Activated B cell treated with CpG ODN at 0.5 μM for 24 hours (primary cell): ENCODE measurements around the gene ADAMTS12. TPM values are rescaled to one million over a fixed set of nuclear protein-coding genes. Genes with fewer than 3 reads are reported as not detected.

Experiments
- ATAC-seq: fragments of 200-7000 bp; cut with Tn5 transposase; one replicate; pipeline ENCODE4 v1.10.0; 2021; ENCODE audit warnings: low read depth, mild to moderate bottlenecking, moderate library complexity
- CTCF ChIA-PET: fragments of 350-600 bp; sonication (Branson Sonifier 250); formaldehyde crosslinking; loops from one replicate; lab custom pipeline; 2021; ENCODE audit warnings: antibody characterized with exemption; lab: Charles Lee
- POLR2A ChIA-PET: fragments of 350-600 bp; sonication (Branson Sonifier 250); formaldehyde crosslinking; loops from one replicate; lab custom pipeline; 2021; ENCODE audit warnings: antibody characterized with exemption; lab: Charles Lee
- DNase-seq: peaks from one replicate; pipeline ENCODE4 v3.0.0; 2022
- H3K27ac Mint-ChIP-seq: one replicate; pipeline ENCODE4 v1.8.0; 2020; ENCODE audit warnings: mixed read lengths
- H3K27me3 Mint-ChIP-seq: one replicate; pipeline ENCODE4 v1.8.0; 2021; ENCODE audit warnings: mixed read lengths
- H3K36me3 Mint-ChIP-seq: one replicate; pipeline ENCODE4 v1.8.0; 2021; ENCODE audit warnings: low read depth, mixed read lengths
- H3K4me1 Mint-ChIP-seq: one replicate; pipeline ENCODE4 v1.8.0; 2021; ENCODE audit warnings: mixed read lengths
- H3K4me3 Mint-ChIP-seq: one replicate; pipeline ENCODE4 v1.8.0; 2020; ENCODE audit warnings: mild to moderate bottlenecking, mixed read lengths
- H3K9me3 Mint-ChIP-seq: one replicate; pipeline ENCODE4 v1.8.0; 2020; ENCODE audit warnings: mixed read lengths
- intact Hi-C: fragments of 100-400 bp; cut with micrococcal nuclease; formaldehyde crosslinking; loops from one replicate; pipeline ENCODE4 v1.15.1; 2024
- total RNA-seq: library from RNA; stranded (reverse); gene quantifications from 2 replicates; pipeline ENCODE4 v1.2.3, GENCODE V29; 2022
- TF ChIP-seq, protein P1 (sequence below): fragments of 200-600 bp; IDR thresholded peaks from one replicate; pipeline ENCODE4 v1.8.0; 2022; ENCODE audit warnings: antibody characterized with exemption, mild to moderate bottlenecking

ADAMTS12 gene
- total RNA-seq, 1 donor from 2014 or later, result not detected

DNA sequence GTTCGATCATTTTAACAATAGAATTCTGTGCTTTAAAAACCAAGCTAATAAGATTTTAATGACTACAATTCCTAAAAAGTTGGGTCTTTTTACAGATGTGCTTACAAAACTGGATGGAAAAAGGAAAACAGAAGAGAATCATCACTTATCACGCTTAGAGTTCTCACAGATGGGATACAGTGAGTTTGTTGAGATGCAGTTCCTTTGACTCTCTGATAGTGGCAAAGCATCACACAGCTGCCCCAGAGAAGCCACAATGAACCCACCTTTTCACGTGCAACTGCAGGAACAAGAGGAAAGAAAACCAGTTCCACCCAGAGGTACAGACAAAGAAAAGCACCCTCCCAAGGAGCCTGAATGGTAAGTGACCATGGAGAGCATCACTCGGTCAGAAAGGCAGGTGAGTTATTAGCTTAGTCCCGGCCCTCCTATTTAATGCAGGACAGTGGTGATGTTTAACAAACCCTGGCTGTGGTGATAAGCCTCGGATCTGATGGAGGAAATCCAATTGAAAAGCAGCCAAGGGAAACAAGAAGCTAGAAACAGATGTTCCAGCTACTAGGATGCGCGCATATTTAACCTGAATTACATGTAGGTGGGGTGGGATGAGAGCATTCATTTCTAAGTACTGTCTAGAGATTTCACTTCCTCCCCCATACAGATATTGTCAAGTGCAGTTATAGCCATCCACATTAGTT lies 283.3 kb downstream of the ADAMTS12 start:
- no peak overlapping the region for H3K27ac Mint-ChIP-seq
- POLR2A ChIA-PET, result no interaction called here
- intact Hi-C loops, result no loop called here
- H3K27me3 Mint-ChIP-seq, result peaks cover 2% of the 10 kb centered on the region
- no peak for ATAC-seq
- no peak for DNase-seq
- H3K4me1 Mint-ChIP-seq, result no peaks in the 10 kb centered on the region
- H3K36me3 Mint-ChIP-seq, result no peaks in the 10 kb centered on the region
- H3K9me3 Mint-ChIP-seq, result no peaks in the 10 kb centered on the region
- no peak overlapping the region for H3K4me3 Mint-ChIP-seq
- TF ChIP-seq, protein P1, sequence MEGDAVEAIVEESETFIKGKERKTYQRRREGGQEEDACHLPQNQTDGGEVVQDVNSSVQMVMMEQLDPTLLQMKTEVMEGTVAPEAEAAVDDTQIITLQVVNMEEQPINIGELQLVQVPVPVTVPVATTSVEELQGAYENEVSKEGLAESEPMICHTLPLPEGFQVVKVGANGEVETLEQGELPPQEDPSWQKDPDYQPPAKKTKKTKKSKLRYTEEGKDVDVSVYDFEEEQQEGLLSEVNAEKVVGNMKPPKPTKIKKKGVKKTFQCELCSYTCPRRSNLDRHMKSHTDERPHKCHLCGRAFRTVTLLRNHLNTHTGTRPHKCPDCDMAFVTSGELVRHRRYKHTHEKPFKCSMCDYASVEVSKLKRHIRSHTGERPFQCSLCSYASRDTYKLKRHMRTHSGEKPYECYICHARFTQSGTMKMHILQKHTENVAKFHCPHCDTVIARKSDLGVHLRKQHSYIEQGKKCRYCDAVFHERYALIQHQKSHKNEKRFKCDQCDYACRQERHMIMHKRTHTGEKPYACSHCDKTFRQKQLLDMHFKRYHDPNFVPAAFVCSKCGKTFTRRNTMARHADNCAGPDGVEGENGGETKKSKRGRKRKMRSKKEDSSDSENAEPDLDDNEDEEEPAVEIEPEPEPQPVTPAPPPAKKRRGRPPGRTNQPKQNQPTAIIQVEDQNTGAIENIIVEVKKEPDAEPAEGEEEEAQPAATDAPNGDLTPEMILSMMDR, result no peak
- CTCF ChIA-PET, result no interaction called here

DNA sequence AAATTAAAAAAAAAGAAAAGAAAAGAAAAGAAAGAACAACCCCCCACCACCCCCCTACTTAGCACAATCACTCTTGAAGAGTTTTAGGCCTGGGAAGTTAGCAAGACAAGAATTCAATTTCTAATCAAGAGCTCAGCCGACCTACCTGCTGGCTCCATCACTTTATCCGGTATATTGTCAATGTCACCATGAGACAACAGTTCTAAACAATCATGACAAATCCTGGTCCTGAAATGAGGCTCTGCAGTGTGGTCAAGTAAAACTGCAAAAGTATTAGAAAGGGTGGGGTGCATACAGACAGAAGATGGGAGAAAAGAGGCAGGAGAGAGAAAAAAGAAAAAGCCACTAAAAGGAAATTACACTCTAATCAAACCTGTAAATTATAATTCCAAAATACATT lies 287.3 kb downstream of the ADAMTS12 start:
- Mint-ChIP-seq H3K9me3 (no peaks in the 10 kb centered on the region), H3K36me3 (no peaks in the 10 kb centered on the region), H3K27ac (no peak overlapping the region), H3K4me3 (no peak overlapping the region), H3K27me3 (peaks cover 2% of the 10 kb centered on the region), H3K4me1 (no peaks in the 10 kb centered on the region)
- ATAC-seq, result no peak
- TF ChIP-seq, protein P1, result no peak
- no peak for DNase-seq
- ChIA-PET CTCF (no interaction called here), POLR2A (no interaction called here)
- intact Hi-C loops, result no loop called here

DNA sequence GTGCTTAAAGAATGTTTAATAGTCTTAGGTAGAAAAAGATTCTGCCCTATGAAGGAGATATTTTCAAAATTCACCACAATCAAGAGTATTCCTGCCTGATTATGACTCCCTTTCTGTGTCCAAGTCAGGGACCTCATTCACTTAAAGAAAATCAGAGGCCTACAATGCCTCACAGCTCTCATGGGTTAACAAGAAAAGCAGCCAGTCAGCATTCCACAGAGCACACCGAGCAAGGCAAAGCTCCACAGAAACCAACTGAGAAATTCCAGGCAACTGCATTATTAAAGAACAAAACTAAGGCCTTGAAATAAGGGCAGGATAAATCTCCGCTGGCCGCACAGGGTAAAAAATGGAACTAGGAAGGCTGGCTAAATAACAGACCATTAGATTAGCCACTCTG lies 289.9 kb downstream of the ADAMTS12 start:
- no peak for DNase-seq

DNA sequence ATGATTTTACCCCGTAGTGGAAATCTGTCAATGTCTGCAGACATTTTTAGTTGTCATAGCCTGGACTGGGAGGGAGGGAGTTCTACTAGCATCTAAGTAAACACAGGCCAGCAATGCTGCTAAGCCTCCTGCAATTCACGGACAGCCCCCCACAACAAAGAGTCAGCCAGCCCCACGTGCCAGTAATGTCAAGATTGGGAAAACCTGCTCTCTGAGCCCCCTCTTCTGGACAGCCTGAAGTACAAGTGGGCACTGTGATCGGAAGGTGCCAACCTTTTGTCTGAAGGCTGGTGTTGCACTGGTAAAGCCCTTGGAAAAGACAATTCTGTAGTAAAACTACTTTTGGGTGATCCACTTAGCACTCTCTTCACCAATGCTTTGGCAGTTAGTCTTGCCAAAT lies 296.5 kb downstream of the ADAMTS12 start:
- ChIA-PET CTCF (no interaction called here), POLR2A (no interaction called here)
- intact Hi-C loops, result no loop called here
- DNase-seq, result no peak
- Mint-ChIP-seq H3K27me3 (no peaks in the 10 kb centered on the region), H3K27ac (no peak overlapping the region), H3K9me3 (no peaks in the 10 kb centered on the region), H3K4me1 (no peaks in the 10 kb centered on the region), H3K4me3 (no peak overlapping the region), H3K36me3 (no peaks in the 10 kb centered on the region)
- ATAC-seq, result no peak
- TF ChIP-seq, protein P1, result no peak

More for the DNA sequence above, 289.9 kb downstream of the ADAMTS12 start:
- Mint-ChIP-seq H3K36me3 (no peaks in the 10 kb centered on the region), H3K4me1 (no peaks in the 10 kb centered on the region), H3K27ac (no peak overlapping the region), H3K9me3 (no peaks in the 10 kb centered on the region), H3K27me3 (no peaks in the 10 kb centered on the region), H3K4me3 (no peak overlapping the region)
- ChIA-PET CTCF (no interaction called here), POLR2A (no interaction called here)
- ATAC-seq, result no peak
- intact Hi-C loops, result no loop called here
- TF ChIP-seq, protein P1, result no peak

DNA sequence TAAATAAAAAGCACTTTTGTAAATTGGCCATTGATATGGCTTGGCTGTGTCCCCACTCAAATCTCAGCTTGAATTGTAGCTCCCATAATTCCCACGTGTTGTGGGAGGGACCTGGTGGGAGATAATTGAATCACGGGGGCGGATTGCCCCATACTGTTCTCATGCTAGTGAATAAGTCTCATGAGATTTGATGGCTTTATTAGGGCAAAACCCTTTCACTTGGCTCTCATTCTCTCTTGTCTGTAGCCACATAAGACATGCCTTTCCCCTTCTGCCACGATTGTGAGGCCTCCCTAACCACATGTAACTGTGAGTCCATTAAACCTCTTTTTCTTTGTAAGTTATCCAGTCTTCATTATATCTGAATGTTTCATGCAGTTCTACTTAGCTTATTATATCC lies 297.8 kb downstream of the ADAMTS12 start:
- TF ChIP-seq, protein P1, result no peak
- Mint-ChIP-seq H3K4me1 (no peaks in the 10 kb centered on the region), H3K9me3 (no peaks in the 10 kb centered on the region), H3K4me3 (no peak overlapping the region), H3K27ac (no peak overlapping the region), H3K36me3 (no peaks in the 10 kb centered on the region), H3K27me3 (no peaks in the 10 kb centered on the region)
- POLR2A ChIA-PET, result no interaction called here
- DNase-seq (no peak), ATAC-seq (no peak)
- CTCF ChIA-PET, result interaction anchor here (1.4 kb wide), 1 partner anchor 12 kb away, joined by 4 read pairs; no protein-coding TSS in a partner anchor
- intact Hi-C loops, result no loop called here
